ENCODE data around the gene NECTIN1. TPM values are rescaled to one million over a fixed set of nuclear protein-coding genes. Genes with fewer than 3 reads are reported as not detected.

The NECTIN1 gene
- total RNA-seq, 2 experiments from 2014 or later = 1.5 TPM

GRCh38 chr11:119730789-119731386, 1.9 kb upstream of the NECTIN1 start:
- Mint-ChIP-seq H3K9me3 (no peaks in the 10 kb centered on the region), H3K4me3 (no peak overlapping the region), H3K27me3 (peaks cover 61% of the 10 kb centered on the region), H3K4me1 (peaks cover 5% of the 10 kb centered on the region), H3K27ac (no peak overlapping the region), H3K36me3 (no peaks in the 10 kb centered on the region)
- POLR2A ChIA-PET = no interaction called here
- DNase-seq = no peak
- ATAC-seq (ENCODE audit: low read depth) = no peak

GRCh38 chr11:119729951-119730613, 1.1 kb upstream of the NECTIN1 start:
- no peaks in the 10 kb centered on the region for H3K9me3 Mint-ChIP-seq
- peaks cover 5% of the 10 kb centered on the region for H3K4me1 Mint-ChIP-seq
- peak overlapping the region; percentile 71 for H3K4me3 Mint-ChIP-seq
- peaks cover 63% of the 10 kb centered on the region for H3K27me3 Mint-ChIP-seq
- H3K27ac Mint-ChIP-seq = no peak overlapping the region
- POLR2A ChIA-PET = interaction anchor here (1.5 kb wide), 1 partner anchor 56 kb away, joined by 8 read pairs; no protein-coding TSS in a partner anchor
- H3K36me3 Mint-ChIP-seq = no peaks in the 10 kb centered on the region
- ATAC-seq (ENCODE audit: low read depth) (no peak), DNase-seq (no peak)

- POLR2A ChIA-PET = interaction anchor here (1.5 kb wide), 1 partner anchor 55 kb away, joined by 8 read pairs; no protein-coding TSS in a partner anchor
- Mint-ChIP-seq H3K27me3 (peaks cover 65% of the 10 kb centered on the region), H3K9me3 (no peaks in the 10 kb centered on the region)
These were observed 554 bp upstream of the NECTIN1 start for GRCh38 chr11:119729581-119729927.

GRCh38 chr11:119728211-119728626, 781 bp downstream of the NECTIN1 start:
- H3K4me3 Mint-ChIP-seq = peak overlapping the region; percentile 83
- ATAC-seq (ENCODE audit: low read depth) (no peak), DNase-seq (peak; percentile 39)
- H3K27me3 Mint-ChIP-seq = peaks cover 63% of the 10 kb centered on the region
- H3K4me1 Mint-ChIP-seq = peaks cover 5% of the 10 kb centered on the region
- POLR2A ChIA-PET = no interaction called here
- H3K27ac Mint-ChIP-seq = no peak overlapping the region
- no peaks in the 10 kb centered on the region for H3K36me3 Mint-ChIP-seq
- no peaks in the 10 kb centered on the region for H3K9me3 Mint-ChIP-seq

More at GRCh38 chr11:119729581-119729927, 554 bp upstream of the NECTIN1 start:
- Mint-ChIP-seq H3K27ac (no peak overlapping the region), H3K4me3 (peak overlapping the region; percentile 71), H3K36me3 (no peaks in the 10 kb centered on the region), H3K4me1 (peaks cover 5% of the 10 kb centered on the region)
- DNase-seq (no peak), ATAC-seq (ENCODE audit: low read depth) (peak; percentile 19)

GRCh38 chr11:119727523-119728151, 1.4 kb downstream of the NECTIN1 start:
- Mint-ChIP-seq H3K36me3 (no peaks in the 10 kb centered on the region), H3K27ac (no peak overlapping the region), H3K9me3 (no peaks in the 10 kb centered on the region), H3K4me1 (peaks cover 5% of the 10 kb centered on the region), H3K4me3 (peak overlapping the region; percentile 83), H3K27me3 (peaks cover 61% of the 10 kb centered on the region)
- no peak for DNase-seq
- no peak for ATAC-seq (ENCODE audit: low read depth)
- POLR2A ChIA-PET = no interaction called here

GRCh38 chr11:119726585-119727522, 2.1 kb downstream of the NECTIN1 start:
- POLR2A ChIA-PET = no interaction called here
- Mint-ChIP-seq H3K36me3 (no peaks in the 10 kb centered on the region), H3K4me3 (no peak overlapping the region), H3K4me1 (peaks cover 5% of the 10 kb centered on the region), H3K9me3 (no peaks in the 10 kb centered on the region), H3K27ac (no peak overlapping the region), H3K27me3 (peaks cover 57% of the 10 kb centered on the region)
- no peak for DNase-seq
- no peak for ATAC-seq (ENCODE audit: low read depth)

GRCh38 chr11:119726150-119726553, 2.8 kb downstream of the NECTIN1 start:
- Mint-ChIP-seq H3K4me1 (peaks cover 5% of the 10 kb centered on the region), H3K9me3 (no peaks in the 10 kb centered on the region), H3K27me3 (peaks cover 50% of the 10 kb centered on the region), H3K27ac (no peak overlapping the region), H3K36me3 (no peaks in the 10 kb centered on the region), H3K4me3 (no peak overlapping the region)
- ATAC-seq (ENCODE audit: low read depth) = no peak
- POLR2A ChIA-PET = no interaction called here
- no peak for DNase-seq

GRCh38 chr11:119724956-119725355, 4.0 kb downstream of the NECTIN1 start:
- H3K9me3 Mint-ChIP-seq = no peaks in the 10 kb centered on the region
- ATAC-seq (ENCODE audit: low read depth) = no peak
- POLR2A ChIA-PET = no interaction called here
- H3K4me1 Mint-ChIP-seq = peaks cover 5% of the 10 kb centered on the region
- H3K27me3 Mint-ChIP-seq = peaks cover 41% of the 10 kb centered on the region
- no peaks in the 10 kb centered on the region for H3K36me3 Mint-ChIP-seq
- no peak for DNase-seq
- H3K27ac Mint-ChIP-seq = no peak overlapping the region
- H3K4me3 Mint-ChIP-seq = no peak overlapping the region

- peaks cover 4% of the 10 kb centered on the region for H3K4me1 Mint-ChIP-seq
- no peaks in the 10 kb centered on the region for H3K9me3 Mint-ChIP-seq
- no peak overlapping the region for H3K27ac Mint-ChIP-seq
- ATAC-seq (ENCODE audit: low read depth) (no peak), DNase-seq (no peak)
- no peaks in the 10 kb centered on the region for H3K36me3 Mint-ChIP-seq
- H3K4me3 Mint-ChIP-seq = no peak overlapping the region
- peaks cover 34% of the 10 kb centered on the region for H3K27me3 Mint-ChIP-seq
- POLR2A ChIA-PET = no interaction called here
These were observed 5.1 kb downstream of the NECTIN1 start for GRCh38 chr11:119723952-119724325.

GRCh38 chr11:119723243-119723951, 5.6 kb downstream of the NECTIN1 start:
- Mint-ChIP-seq H3K4me1 (peaks cover 4% of the 10 kb centered on the region), H3K27ac (no peak overlapping the region), H3K4me3 (no peak overlapping the region), H3K9me3 (no peaks in the 10 kb centered on the region), H3K27me3 (peaks cover 34% of the 10 kb centered on the region), H3K36me3 (no peaks in the 10 kb centered on the region)
- POLR2A ChIA-PET = no interaction called here
- DNase-seq (no peak), ATAC-seq (ENCODE audit: low read depth) (no peak)

- Mint-ChIP-seq H3K4me1 (no peaks in the 10 kb centered on the region), H3K4me3 (no peak overlapping the region), H3K9me3 (no peaks in the 10 kb centered on the region), H3K27ac (no peak overlapping the region), H3K36me3 (no peaks in the 10 kb centered on the region), H3K27me3 (peaks cover 29% of the 10 kb centered on the region)
- ATAC-seq (ENCODE audit: low read depth) (no peak), DNase-seq (no peak)
- POLR2A ChIA-PET = no interaction called here
These were observed 6.7 kb downstream of the NECTIN1 start for GRCh38 chr11:119722281-119722794.

- Mint-ChIP-seq H3K27me3 (peaks cover 20% of the 10 kb centered on the region), H3K4me3 (no peak overlapping the region), H3K27ac (no peak overlapping the region), H3K4me1 (no peaks in the 10 kb centered on the region), H3K9me3 (no peaks in the 10 kb centered on the region), H3K36me3 (no peaks in the 10 kb centered on the region)
- ATAC-seq (ENCODE audit: low read depth) = no peak
- POLR2A ChIA-PET = no interaction called here
- DNase-seq = no peak
These were observed 7.6 kb downstream of the NECTIN1 start for GRCh38 chr11:119721129-119722120.

Measured in activated naive CD8-positive, alpha-beta T cell treated with anti-CD3 and anti-CD28 coated beads, Interleukin-2, amount 10 ng/mL, durations not matched to agents 7 days and 5 days (primary cell).